ENCODE data around the gene TAS1R1. TPM values are rescaled to one million over a fixed set of nuclear protein-coding genes. Genes with fewer than 3 reads are reported as not detected.

Gene TAS1R1
- total RNA-seq, 4 donors from 2014 or later: not detected

GRCh38 chr1:6614929-6615785, 60.0 kb downstream of the TAS1R1 start:
- no peaks in the 10 kb centered on the region for H3K27me3 ChIP-seq
- peaks cover 0 to 11% (median 2%) of the 10 kb centered on the region in 4 donors for H3K4me1 ChIP-seq
- peaks cover 0 to 18% (median 0%) of the 10 kb centered on the region in 3 donors for H3K36me3 ChIP-seq
- DNase-seq: no peak
- TF ChIP-seq POLR2A (IDR thresholded peaks at IDR 0.05) (no peak), CTCF (IDR thresholded peaks at IDR 0.05) (no peak)
- no peaks in the 10 kb centered on the region for H3K9me3 ChIP-seq
- H3K4me3 ChIP-seq: peak overlapping the region; percentile 83 to 100 (median 92)
- H3K27ac ChIP-seq: peak overlapping the region; percentile 87 to 93 (median 92)

- Histone ChIP-seq H3K36me3 (peaks cover 0 to 45% (median 0%) of the 10 kb centered on the region in 3 donors), H3K9me3 (no peaks in the 10 kb centered on the region), H3K4me1 (peaks cover 0 to 6% (median 2%) of the 10 kb centered on the region in 4 donors), H3K27ac (no peak overlapping the region), H3K27me3 (no peaks in the 10 kb centered on the region), H3K4me3 (no peak overlapping the region)
- no peak for DNase-seq
- TF ChIP-seq POLR2A (IDR thresholded peaks at IDR 0.05) (no peak), CTCF (IDR thresholded peaks at IDR 0.05) (no peak)
Observed at GRCh38 chr1:6619045-6619444, 63.9 kb downstream of the TAS1R1 start.

GRCh38 chr1:6621429-6622391, 66.6 kb downstream of the TAS1R1 start:
- H3K4me3 ChIP-seq: no peak overlapping the region

GRCh38 chr1:6622396-6623152, 67.5 kb downstream of the TAS1R1 start:
- Histone ChIP-seq H3K9me3 (no peaks in the 10 kb centered on the region), H3K36me3 (peaks cover 0 to 48% (median 0%) of the 10 kb centered on the region in 3 donors), H3K4me1 (peaks cover 0 to 20% (median 9%) of the 10 kb centered on the region in 4 donors), H3K27ac (no peak overlapping the region), H3K4me3 (no peak overlapping the region), H3K27me3 (no peaks in the 10 kb centered on the region)
- TF ChIP-seq POLR2A (IDR thresholded peaks at IDR 0.05) (no peak), CTCF (IDR thresholded peaks at IDR 0.05) (no peak)
- DNase-seq: no peak

More at GRCh38 chr1:6621429-6622391, 66.6 kb downstream of the TAS1R1 start:
- Histone ChIP-seq H3K4me1 (peaks cover 0 to 13% (median 9%) of the 10 kb centered on the region in 4 donors), H3K36me3 (peaks cover 0 to 45% (median 0%) of the 10 kb centered on the region in 3 donors), H3K9me3 (no peaks in the 10 kb centered on the region), H3K27ac (no peak overlapping the region), H3K27me3 (no peaks in the 10 kb centered on the region)
- TF ChIP-seq CTCF (IDR thresholded peaks at IDR 0.05) (no peak), POLR2A (IDR thresholded peaks at IDR 0.05) (no peak)
- no peak for DNase-seq
